GM12865 (cell line): ENCODE measurements around the gene UBTD1.

Source experiments
- DNase-seq: peaks from one replicate; pipeline ENCODE4 v3.0.0; 2010; ENCODE audit warnings: low read depth
- H3K4me3 ChIP-seq: 2 replicates; pipeline ENCODE4 v1.5.1; 2011; ENCODE audit warnings: mild to moderate bottlenecking, low read depth, low read length, control low read depth
- CTCF ChIP-seq: IDR thresholded peaks from 2 replicates; pipeline ENCODE4 v1.5.1; 2011; ENCODE audit warnings: low read length, control low read depth, low read depth, inconsistent platforms; ENCODE audit not compliant: insufficient read depth; ENCODE audit errors: missing control alignments

Gene UBTD1

GRCh38 chr10:97497572-97498075 is 1.1 kb upstream of the UBTD1 start:
- no peak for TF ChIP-seq CTCF
- H3K4me3 ChIP-seq = peak overlapping the region; percentile 94
- peak; percentile 93 for DNase-seq

GRCh38 chr10:97498076-97498840 is 466 bp upstream of the UBTD1 start, which contains the start of gene MMS19:
MMS19 (minus strand) TSS chr10:97498422; CDS start chr10:97498384, 38 bp downstream.
- peak within 1 kb of the TSS; percentile 94 for H3K4me3 ChIP-seq
- peak; percentile 97 for DNase-seq
- TF ChIP-seq CTCF = no peak

GRCh38 chr10:97499561-97500296 is 1.0 kb downstream of the UBTD1 start:
- no peak for TF ChIP-seq CTCF
- no peak for DNase-seq
- peak overlapping the region; percentile 94 for H3K4me3 ChIP-seq

GRCh38 chr10:97500297-97500575 is 1.5 kb downstream of the UBTD1 start:
- no peak for DNase-seq
- no peak overlapping the region for H3K4me3 ChIP-seq
- no peak for TF ChIP-seq CTCF

- H3K4me3 ChIP-seq = no peak overlapping the region
- no peak for DNase-seq
- TF ChIP-seq CTCF = no peak
Observed at GRCh38 chr10:97502916-97503315, 4.2 kb downstream of the UBTD1 start.

- H3K4me3 ChIP-seq = no peak overlapping the region
- no peak for DNase-seq
- TF ChIP-seq CTCF = no peak
Observed at GRCh38 chr10:97503406-97503805, 4.7 kb downstream of the UBTD1 start.

GRCh38 chr10:97505152-97505551 is 6.4 kb downstream of the UBTD1 start:
- DNase-seq = no peak
- no peak overlapping the region for H3K4me3 ChIP-seq
- TF ChIP-seq CTCF = no peak
